Stimulated activated CD4-positive, alpha-beta T cell treated with anti-CD3 and anti-CD28 coated beads, Interleukin-2, amount 100 ng/mL, for 48 hours (primary cell): ENCODE measurements around the gene ADGRG6.
"Not testable (repeated sequence)": the region's sequence is repeated elsewhere in the genome, so short reads cannot be mapped to it uniquely, and the experiment has no call there.

Experiments
- DNase-seq, 2 donors: peaks; one replicate each; pipeline ENCODE4 v3.0.0-alpha.2; 2020

The ADGRG6 gene

GRCh38 chr6:142452993-142453392, 151.2 kb downstream of the ADGRG6 start:
- DNase-seq: no peak

GRCh38 chr6:142454196-142454595, 152.4 kb downstream of the ADGRG6 start:
- not testable (repeated sequence) for DNase-seq

- not testable (repeated sequence) for DNase-seq
These were observed 153.0 kb downstream of the ADGRG6 start for GRCh38 chr6:142454848-142455247.

GRCh38 chr6:142455957-142456589, 154.3 kb downstream of the ADGRG6 start:
- DNase-seq: no peak

- no peak for DNase-seq
These were observed 156.0 kb downstream of the ADGRG6 start for GRCh38 chr6:142457638-142458406.

- no peak for DNase-seq
These were observed 157.0 kb downstream of the ADGRG6 start for GRCh38 chr6:142458836-142459235.

GRCh38 chr6:142459271-142459670, 157.5 kb downstream of the ADGRG6 start:
- no peak for DNase-seq

- no peak for DNase-seq
These were observed 160.5 kb downstream of the ADGRG6 start for GRCh38 chr6:142462260-142462659.

GRCh38 chr6:142463988-142464387, 162.2 kb downstream of the ADGRG6 start:
- DNase-seq: no peak

- DNase-seq: no peak
These were observed 167.4 kb downstream of the ADGRG6 start for GRCh38 chr6:142469220-142469619.

- no peak for DNase-seq
These were observed 168.6 kb downstream of the ADGRG6 start for GRCh38 chr6:142470421-142470820.

- no peak for DNase-seq
These were observed 172.9 kb downstream of the ADGRG6 start for GRCh38 chr6:142474531-142475289.

- DNase-seq: no peak
These were observed 174.6 kb downstream of the ADGRG6 start for GRCh38 chr6:142476452-142476851.

GRCh38 chr6:142478117-142478516, 176.3 kb downstream of the ADGRG6 start:
- DNase-seq: no peak

GRCh38 chr6:142481466-142481865, 179.7 kb downstream of the ADGRG6 start:
- DNase-seq: no peak

GRCh38 chr6:142482249-142482648, 180.4 kb downstream of the ADGRG6 start:
- no peak for DNase-seq

GRCh38 chr6:142482974-142483373, 181.2 kb downstream of the ADGRG6 start:
- DNase-seq: no peak

- DNase-seq: no peak
These were observed 183.4 kb downstream of the ADGRG6 start for GRCh38 chr6:142485256-142485655.

- DNase-seq: no peak
These were observed 188.2 kb downstream of the ADGRG6 start for GRCh38 chr6:142489722-142490610.
